ENCODE measurements around the gene LZTS2. TPM values are rescaled to one million over a fixed set of nuclear protein-coding genes. Genes with fewer than 3 reads are reported as not detected.

Gene LZTS2
- polyA plus RNA-seq, 1 of the 3 experiments (the other 2 are of a cell fraction) = 50.6 TPM

GRCh38 chr10:101046332-101047238, 47.0 kb downstream of the LZTS2 start:
- no peak overlapping the region for H2AFZ ChIP-seq (ENCODE audit: low read depth)
- peaks cover 10 to 23% of the 10 kb centered on the region in 2 experiments for H3K4me1 ChIP-seq (ENCODE audit: control insufficient read depth in 1 of 2, insufficient read depth in 2 of 2, low read depth in 1 of 2, low read length in 1 of 2)
- 85% methylated on average over 25 of the region's 25 CpGs for WGBS (ENCODE audit: low lambda C conversion rate)
- ChIA-PET POLR2A (no interaction called here), CTCF (interaction anchor here (0.6 to 9.5 kb wide), 9 partner anchors 9 to 135 kb away, joined by 3 to 98 read pairs (median 4); no protein-coding TSS in a partner anchor)
- no peak overlapping the region for H3K9ac ChIP-seq
- no peaks in the 10 kb centered on the region for H3K36me3 ChIP-seq (replicated peaks in 1 of 2; ENCODE audit: control insufficient read depth in 1 of 2, insufficient read depth in 2 of 2, low read length in 1 of 2)
- TF ChIP-seq GATA2 (CRISPR knock-in tag; IDR thresholded peaks at IDR 0.05) = no peak
- TF ChIP-seq MXI1 (IDR thresholded peaks at IDR 0.05; ENCODE audit: low read depth, low read length) = no peak
- no peak for TF ChIP-seq RFX5 (IDR thresholded peaks at IDR 0.05; ENCODE audit: low read length)
- no peak for TF ChIP-seq IRF3 (IDR thresholded peaks at IDR 0.05; ENCODE audit: low read depth, low read length)
- TF ChIP-seq POLR2AphosphoS5 (IDR thresholded peaks at IDR 0.05; ENCODE audit: low read depth, low read length) = no peak
- no peak for TF ChIP-seq SMC3 (IDR thresholded peaks at IDR 0.05; ENCODE audit: low read depth, low read length)
- TF ChIP-seq EP300 (IDR thresholded peaks at IDR 0.05; ENCODE audit: borderline replicate concordance in 1 of 2, low read depth in 1 of 2, low read length in 1 of 2) = no peak
- TF ChIP-seq FOXM1 (IDR thresholded peaks at IDR 0.05; ENCODE audit: low read depth) = no peak
- TF ChIP-seq TCF12 (IDR thresholded peaks at IDR 0.05) = no peak
- no peak for TF ChIP-seq YY1 (IDR thresholded peaks at IDR 0.05; ENCODE audit: low read depth)
- no peak for TF ChIP-seq MAX (IDR thresholded peaks at IDR 0.05; ENCODE audit: low read depth)
- no peak for TF ChIP-seq CHD2 (IDR thresholded peaks at IDR 0.05; ENCODE audit: low read length, partially characterized antibody)
- H3K9me3 ChIP-seq = no peaks in the 10 kb centered on the region
- H4K20me1 ChIP-seq (ENCODE audit: insufficient read depth) = no peaks in the 10 kb centered on the region
- H3K4me3 ChIP-seq (ENCODE audit: low read depth in 2 of 2, low read length in 1 of 2) = no peak overlapping the region
- no peaks in the 10 kb centered on the region for H3K9me2 ChIP-seq
- no peak overlapping the region for H3K4me2 ChIP-seq
- H3K79me2 ChIP-seq (ENCODE audit: insufficient read depth) = peaks cover 6% of the 10 kb centered on the region; the same call in 1 of the 2 replicates
- peaks cover 21% of the 10 kb centered on the region for H3F3A ChIP-seq (replicated peaks; ENCODE audit: insufficient read depth)
- no peak overlapping the region for H3K27ac ChIP-seq (ENCODE audit: low read depth in 2 of 2, low read length in 1 of 2)
- no peak for DNase-seq
- no peaks in the 10 kb centered on the region for H3K27me3 ChIP-seq (ENCODE audit: insufficient read depth)

DNA sequence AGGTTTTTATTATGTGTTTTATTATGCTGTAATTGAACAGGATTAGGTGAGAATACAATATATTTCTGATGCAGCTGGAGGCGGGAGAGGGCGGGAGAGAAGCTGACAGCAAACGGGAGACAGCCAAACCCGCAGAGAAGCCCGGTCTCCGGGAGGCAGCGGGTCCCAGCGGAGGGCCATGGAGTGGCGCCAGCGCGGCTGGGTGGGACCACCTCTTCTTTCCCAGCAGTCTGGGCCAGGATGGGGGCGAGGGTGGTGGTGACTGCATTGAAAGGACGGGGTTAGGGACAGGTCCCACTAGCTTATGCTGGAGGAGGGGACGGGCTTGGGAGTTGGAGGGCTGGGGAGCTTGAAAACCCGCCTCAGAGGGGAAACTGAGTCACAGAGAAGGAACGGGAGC, 47.7 kb downstream of the LZTS2 start:
- Histone ChIP-seq H3F3A (replicated peaks; ENCODE audit: insufficient read depth) (peaks cover 18% of the 10 kb centered on the region), H2AFZ (ENCODE audit: low read depth) (no peak overlapping the region), H3K9ac (no peak overlapping the region), H3K4me1 (ENCODE audit: control insufficient read depth in 1 of 2, insufficient read depth in 2 of 2, low read depth in 1 of 2, low read length in 1 of 2) (peaks cover 8 to 20% of the 10 kb centered on the region in 2 experiments), H3K4me3 (ENCODE audit: low read depth in 2 of 2, low read length in 1 of 2) (no peak overlapping the region), H3K9me2 (no peaks in the 10 kb centered on the region), H4K20me1 (ENCODE audit: insufficient read depth) (no peaks in the 10 kb centered on the region), H3K4me2 (no peak overlapping the region), H3K27me3 (ENCODE audit: insufficient read depth) (no peaks in the 10 kb centered on the region), H3K27ac (ENCODE audit: low read depth in 2 of 2, low read length in 1 of 2) (no peak overlapping the region), H3K79me2 (ENCODE audit: insufficient read depth) (no peaks in the 10 kb centered on the region), H3K36me3 (replicated peaks in 1 of 2; ENCODE audit: control insufficient read depth in 1 of 2, insufficient read depth in 2 of 2, low read length in 1 of 2) (no peaks in the 10 kb centered on the region), H3K9me3 (no peaks in the 10 kb centered on the region)
- DNase-seq = no peak
- ChIA-PET POLR2A (no interaction called here), CTCF (interaction anchor here (0.7 to 9.5 kb wide), 6 partner anchors 8 to 114 kb away, joined by 3 to 98 read pairs (median 6); no protein-coding TSS in a partner anchor)
- WGBS (ENCODE audit: low lambda C conversion rate) = 85% methylated on average over 16 of the region's 16 CpGs
- TF ChIP-seq ZBTB33 (IDR thresholded peaks at IDR 0.05; ENCODE audit: borderline replicate concordance, low read depth) = no peak
- no peak for TF ChIP-seq CTCF (IDR thresholded peaks at IDR 0.05)
- no peak for TF ChIP-seq FOXJ3 (CRISPR knock-in tag; IDR thresholded peaks at IDR 0.05)
- TF ChIP-seq GABPA (IDR thresholded peaks at IDR 0.05; ENCODE audit: low read depth) = no peak
- TF ChIP-seq POLR2AphosphoS5 (IDR thresholded peaks at IDR 0.05; ENCODE audit: low read depth, low read length) = no peak
- TF ChIP-seq NFIC (IDR thresholded peaks at IDR 0.05; ENCODE audit: borderline replicate concordance) = no peak
- TF ChIP-seq, protein P1, sequence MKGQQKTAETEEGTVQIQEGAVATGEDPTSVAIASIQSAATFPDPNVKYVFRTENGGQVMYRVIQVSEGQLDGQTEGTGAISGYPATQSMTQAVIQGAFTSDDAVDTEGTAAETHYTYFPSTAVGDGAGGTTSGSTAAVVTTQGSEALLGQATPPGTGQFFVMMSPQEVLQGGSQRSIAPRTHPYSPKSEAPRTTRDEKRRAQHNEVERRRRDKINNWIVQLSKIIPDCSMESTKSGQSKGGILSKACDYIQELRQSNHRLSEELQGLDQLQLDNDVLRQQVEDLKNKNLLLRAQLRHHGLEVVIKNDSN (IDR thresholded peaks at IDR 0.05; ENCODE audit: borderline replicate concordance, low read depth) = no peak

All from SK-N-SH (cell line).